Measurements from ENCODE around the gene LAMC1. TPM values are rescaled to one million over a fixed set of nuclear protein-coding genes. Genes with fewer than 3 reads are reported as not detected.

LAMC1 gene
- total and polyA plus RNA-seq, 10 of the 15 experiments (the other 5 are each of a cell fraction or from before 2014, with no cell fraction given), result 4.6 to 51.4 (median 25.6) TPM

DNA sequence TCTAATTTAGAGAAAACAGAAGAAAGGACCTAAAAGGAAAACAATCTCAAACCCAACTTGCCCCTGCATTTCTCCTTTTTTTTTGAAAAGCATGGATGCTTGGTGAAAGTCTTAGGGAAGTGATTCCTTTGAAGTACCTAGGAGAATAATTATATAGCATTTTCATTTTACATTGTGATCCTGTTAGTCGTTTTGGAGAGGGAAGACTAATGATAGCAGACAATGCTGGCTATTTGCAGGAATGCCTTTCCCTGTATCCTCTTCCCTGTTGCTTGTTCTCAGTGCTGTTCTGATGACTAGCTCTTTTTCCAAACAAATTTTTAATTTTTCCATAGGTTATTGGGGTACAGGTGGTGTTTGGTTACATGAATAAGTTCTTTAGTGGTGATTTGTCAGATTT lies 53.9 kb downstream of the LAMC1 start:
- in situ Hi-C loops (cut with MboI) (no loop called here), intact Hi-C loops (cut with micrococcal nuclease; ENCODE audit: unreplicated experiment) (no loop called here)
- Histone ChIP-seq H3K79me2 (ENCODE audit: control insufficient read depth, insufficient read depth, low read length) (peaks cover 6% of the 10 kb centered on the region), H3K27me3 (replicated peaks in 1 of 2; ENCODE audit: control insufficient read depth in 2 of 2, insufficient read depth in 2 of 2, low read length in 1 of 2) (no peaks in the 10 kb centered on the region), H3K27ac (ENCODE audit: control insufficient read depth, insufficient read depth) (no peak overlapping the region), H3K4me1 (ENCODE audit: control insufficient read depth, insufficient read depth, low read length) (peaks cover 11% of the 10 kb centered on the region; the same call in 1 of the 2 replicates), H3K4me2 (ENCODE audit: control insufficient read depth, insufficient read depth) (no peak overlapping the region), H3K9me3 (replicated peaks; ENCODE audit: control insufficient read depth, insufficient read depth, low read length) (no peaks in the 10 kb centered on the region), H3K4me3 (no peak overlapping the region), H4K20me1 (ENCODE audit: control insufficient read depth, insufficient read depth) (no peaks in the 10 kb centered on the region), H2AFZ (ENCODE audit: control insufficient read depth, low read depth, low read length) (no peak overlapping the region), H3K9ac (ENCODE audit: control insufficient read depth, insufficient read depth, low read length) (no peak overlapping the region), H3K36me3 (ENCODE audit: control insufficient read depth in 2 of 2, insufficient read depth in 2 of 2, low read length in 1 of 2) (no peaks in the 10 kb centered on the region)
- ChIA-PET CTCF (interaction anchor here (1.0 to 1.7 kb wide), 4 partner anchors 11 to 114 kb away, joined by 3 to 5 read pairs (median 4); no protein-coding TSS in a partner anchor), SMC1A (ENCODE audit: uncharacterized antibody, unreplicated experiment) (interaction anchor here (1.2 to 4.2 kb wide), 5 partner anchors 11 to 114 kb away, joined by 3 to 20 read pairs (median 5); no protein-coding TSS in a partner anchor), RAD21 (ENCODE audit: unreplicated experiment) (interaction anchor here (1.3 kb wide), 1 partner anchor 49 kb away, joined by 3 read pairs; no protein-coding TSS in a partner anchor), POLR2A (no interaction called here)
- ATAC-seq (no peak), FAIRE-seq (no peak), DNase-seq (ENCODE audit: low read depth, low spot score) (no peak)
- BruUV-seq (replicated peaks), result no TSS peak
- WGBS (ENCODE audit: insufficient coverage, insufficient replicate concordance, low lambda C conversion rate, missing lambda C conversion rate), result 5% methylated on average over 1 of the region's 1 CpG
- no peak for TF ChIP-seq CHD2 (IDR thresholded peaks at IDR 0.05; ENCODE audit: borderline replicate concordance, low read depth, low read length)
- TF ChIP-seq NR2C2 (IDR thresholded peaks at IDR 0.05; ENCODE audit: borderline replicate concordance, control insufficient read depth, insufficient read length, low read depth), result no peak
- no peak for TF ChIP-seq CBX5 (IDR thresholded peaks at IDR 0.05; ENCODE audit: low read depth)
- no peak for TF ChIP-seq TCF3 (IDR thresholded peaks at IDR 0.05; ENCODE audit: borderline replicate concordance, insufficient read depth, low read depth, low read length)
- TF ChIP-seq, protein P1, sequence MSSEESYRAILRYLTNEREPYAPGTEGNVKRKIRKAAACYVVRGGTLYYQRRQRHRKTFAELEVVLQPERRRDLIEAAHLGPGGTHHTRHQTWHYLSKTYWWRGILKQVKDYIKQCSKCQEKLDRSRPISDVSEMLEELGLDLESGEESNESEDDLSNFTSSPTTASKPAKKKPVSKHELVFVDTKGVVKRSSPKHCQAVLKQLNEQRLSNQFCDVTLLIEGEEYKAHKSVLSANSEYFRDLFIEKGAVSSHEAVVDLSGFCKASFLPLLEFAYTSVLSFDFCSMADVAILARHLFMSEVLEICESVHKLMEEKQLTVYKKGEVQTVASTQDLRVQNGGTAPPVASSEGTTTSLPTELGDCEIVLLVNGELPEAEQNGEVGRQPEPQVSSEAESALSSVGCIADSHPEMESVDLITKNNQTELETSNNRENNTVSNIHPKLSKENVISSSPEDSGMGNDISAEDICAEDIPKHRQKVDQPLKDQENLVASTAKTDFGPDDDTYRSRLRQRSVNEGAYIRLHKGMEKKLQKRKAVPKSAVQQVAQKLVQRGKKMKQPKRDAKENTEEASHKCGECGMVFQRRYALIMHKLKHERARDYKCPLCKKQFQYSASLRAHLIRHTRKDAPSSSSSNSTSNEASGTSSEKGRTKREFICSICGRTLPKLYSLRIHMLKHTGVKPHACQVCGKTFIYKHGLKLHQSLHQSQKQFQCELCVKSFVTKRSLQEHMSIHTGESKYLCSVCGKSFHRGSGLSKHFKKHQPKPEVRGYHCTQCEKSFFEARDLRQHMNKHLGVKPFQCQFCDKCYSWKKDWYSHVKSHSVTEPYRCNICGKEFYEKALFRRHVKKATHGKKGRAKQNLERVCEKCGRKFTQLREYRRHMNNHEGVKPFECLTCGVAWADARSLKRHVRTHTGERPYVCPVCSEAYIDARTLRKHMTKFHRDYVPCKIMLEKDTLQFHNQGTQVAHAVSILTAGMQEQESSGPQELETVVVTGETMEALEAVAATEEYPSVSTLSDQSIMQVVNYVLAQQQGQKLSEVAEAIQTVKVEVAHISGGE (CRISPR knock-in tag; IDR thresholded peaks at IDR 0.05), result no peak
- no peak for TF ChIP-seq CEBPB (IDR thresholded peaks at IDR 0.05; ENCODE audit: borderline replicate concordance in 1 of 2, low read depth in 2 of 2, low read length in 2 of 2)
- TF ChIP-seq NFXL1 (IDR thresholded peaks at IDR 0.05; ENCODE audit: borderline replicate concordance), result no peak
- no peak for TF ChIP-seq EP300 (IDR thresholded peaks at IDR 0.05; ENCODE audit: borderline replicate concordance in 1 of 2, control insufficient read depth in 1 of 2, low read depth in 2 of 2, low read length in 2 of 2)
- TF ChIP-seq LARP7 (IDR thresholded peaks at IDR 0.05), result no peak
- TF ChIP-seq SMC3 (IDR thresholded peaks at IDR 0.05; ENCODE audit: borderline replicate concordance, low read length), result no peak
- no peak for TF ChIP-seq ZNF207 (IDR thresholded peaks at IDR 0.05; ENCODE audit: borderline replicate concordance)
- no peak for TF ChIP-seq NFYB (IDR thresholded peaks at IDR 0.05; ENCODE audit: insufficient read depth, low read depth, low read length)
- TF ChIP-seq KAT2A (conservative IDR thresholded peaks at IDR 0.05; ENCODE audit: control insufficient read depth, low read depth, low read length), result no peak
- TF ChIP-seq POLR2A (IDR thresholded peaks at IDR 0.05; ENCODE audit: low read depth, low read length), result no peak
